H1 (cell line): Measurements from ENCODE around the gene DAND5. TPM values are rescaled to one million over a fixed set of nuclear protein-coding genes. Genes with fewer than 3 reads are reported as not detected.

Experiments
- CTCF ChIA-PET: fragments of 300-600 bp; sonication (Branson Sonifier 250); formaldehyde crosslinking; loops from one replicate; lab custom pipeline; 2021; ENCODE audit not compliant: partially characterized antibody; lab: Charles Lee
- POLR2A ChIA-PET: fragments of 300-600 bp; sonication (Branson Sonifier 250); formaldehyde crosslinking; loops from one replicate; lab custom pipeline; 2021; ENCODE audit warnings: inconsistent platforms; ENCODE audit not compliant: partially characterized antibody; lab: Charles Lee
- DNase-seq, 2 experiments: peaks; one replicate each; pipeline versions ENCODE4 v3.0.0 to v3.0.0-alpha.2; 2010 to 2022; ENCODE audit warnings: low spot score in 2 of 2, low read depth in 1 of 2, mixed read lengths in 1 of 2
- FAIRE-seq: peaks from 2 replicates; lab custom pipeline; 2011; peaks lifted over from hg19 to GRCh38; lab: Jason Lieb, UNC
- H2AFZ ChIP-seq: 2 replicates; pipeline ENCODE4 v1.8.1; 2012; ENCODE audit warnings: low read length, inconsistent platforms
- H2AK5ac ChIP-seq: 2 replicates; pipeline ENCODE4 v1.6.1; 2013; ENCODE audit warnings: low read depth, low read length
- H2BK120ac ChIP-seq: replicated peaks from 2 replicates; pipeline ENCODE3; 2013; ENCODE audit warnings: low read depth, low read length, inconsistent platforms
- H2BK12ac ChIP-seq: 2 replicates; pipeline ENCODE4 v1.6.1; 2013; ENCODE audit warnings: low read depth, low read length
- H2BK15ac ChIP-seq: 2 replicates; pipeline ENCODE4 v1.6.1; 2013; ENCODE audit warnings: low read length
- H2BK20ac ChIP-seq: 2 replicates; pipeline ENCODE4 v1.6.1; 2013; ENCODE audit warnings: low read length
- H2BK5ac ChIP-seq: 2 replicates; pipeline ENCODE4 v1.6.1; 2013; ENCODE audit warnings: low read depth, low read length
- H3K14ac ChIP-seq: 2 replicates; pipeline ENCODE4 v1.6.1; 2013; ENCODE audit warnings: inconsistent platforms; ENCODE audit not compliant: insufficient read length
- H3K18ac ChIP-seq: 2 replicates; pipeline ENCODE4 v1.6.1; 2013; ENCODE audit warnings: low read length; ENCODE audit errors: extremely low read depth
- H3K23ac ChIP-seq: 2 replicates; pipeline ENCODE4 v1.6.1; 2013; ENCODE audit warnings: inconsistent platforms; ENCODE audit not compliant: insufficient read length
- H3K23me2 ChIP-seq: 2 replicates; pipeline ENCODE4 v1.6.1; 2013; ENCODE audit warnings: low read depth, low read length
- H3K27ac ChIP-seq: 2 replicates; pipeline ENCODE4 v1.6.1; 2011; ENCODE audit warnings: low read depth, low read length, inconsistent platforms
- H3K27me3 ChIP-seq, 4 experiments: replicated peaks in 1 of 4; 1 replicate in 1 of 4; 2 replicates in 3 of 4; pipeline versions ENCODE4 v1.6.1 to v1.8.1; 2011 to 2013; ENCODE audit warnings: low read length in 3 of 4, mild to moderate bottlenecking in 3 of 4, inconsistent platforms in 2 of 4, mixed read lengths in 2 of 4, moderate library complexity in 1 of 4; ENCODE audit not compliant: control insufficient read depth in 3 of 4, insufficient read depth in 3 of 4; ENCODE audit errors: extremely low read depth in 1 of 4
- H3K36me3 ChIP-seq, 4 experiments: 2 replicates each; pipeline versions ENCODE4 v1.6.1 to v1.8.1; 2011 to 2013; ENCODE audit warnings: mild to moderate bottlenecking in 4 of 4, low read length in 3 of 4, moderate library complexity in 2 of 4, control low read depth in 1 of 4, inconsistent platforms in 1 of 4; ENCODE audit not compliant: insufficient read depth in 4 of 4, control insufficient read depth in 2 of 4
- H3K4ac ChIP-seq: replicated peaks from 2 replicates; pipeline ENCODE3; 2013; ENCODE audit warnings: low read length, low read depth, mixed read lengths, inconsistent platforms; ENCODE audit not compliant: insufficient read length
- H3K4me1 ChIP-seq, 4 experiments: replicated peaks in 1 of 4; 1 replicate in 1 of 4; 2 replicates in 3 of 4; pipeline versions ENCODE4 v1.6.1 to v1.8.1; 2011 to 2013; ENCODE audit warnings: low read length in 3 of 4, inconsistent platforms in 2 of 4, mixed read lengths in 1 of 4; ENCODE audit not compliant: insufficient read depth in 4 of 4, control insufficient read depth in 3 of 4
- H3K4me2 ChIP-seq, 2 experiments: 2 replicates each; pipeline versions ENCODE4 v1.6.1 to v1.8.1; 2011 to 2013; ENCODE audit warnings: low read depth in 2 of 2, low read length in 2 of 2, control low read depth in 1 of 2, inconsistent platforms in 1 of 2, mild to moderate bottlenecking in 1 of 2; ENCODE audit not compliant: insufficient read depth in 1 of 2
- H3K4me3 ChIP-seq, 4 experiments: fragments of 200-600, 300-600 bp in 1 of 4; sonication (generic), shearing (Covaris generic), sonication (Bioruptor Twin) in 1 of 4; 2 replicates each; pipeline versions ENCODE4 v1.5.1 to v1.8.1; 2011 to 2016; ENCODE audit warnings: low read length in 4 of 4, low read depth in 3 of 4, control low read depth in 2 of 4, inconsistent platforms in 2 of 4, mild to moderate bottlenecking in 2 of 4, mixed read lengths in 1 of 4, moderate library complexity in 1 of 4; ENCODE audit not compliant: insufficient read depth in 2 of 4; ENCODE audit errors: extremely low read depth in 1 of 4
- H3K56ac ChIP-seq: replicated peaks from 2 replicates; pipeline ENCODE3; 2013; ENCODE audit warnings: low read depth, mild to moderate bottlenecking, mixed read lengths, low read length, inconsistent platforms; ENCODE audit not compliant: insufficient read length
- H3K79me1 ChIP-seq: 2 replicates; pipeline ENCODE4 v1.6.1; 2013; ENCODE audit warnings: low read depth, low read length, control low read depth
- H3K79me2 ChIP-seq, 2 experiments: 2 replicates each; pipeline versions ENCODE4 v1.6.1 to v1.8.1; 2012 to 2013; ENCODE audit warnings: low read length in 2 of 2, mild to moderate bottlenecking in 2 of 2, inconsistent platforms in 1 of 2; ENCODE audit not compliant: insufficient read depth in 2 of 2, control insufficient read depth in 1 of 2
- H3K9ac ChIP-seq, 4 experiments: replicated peaks in 1 of 4; 1 replicate in 1 of 4; 2 replicates in 3 of 4; pipeline versions ENCODE4 v1.6.1 to v1.8.1; 2011 to 2013; ENCODE audit warnings: low read depth in 3 of 4, low read length in 3 of 4, control low read depth in 2 of 4, mild to moderate bottlenecking in 2 of 4, moderate library complexity in 2 of 4, inconsistent platforms in 1 of 4; ENCODE audit errors: extremely low read depth in 1 of 4
- H3K9me3 ChIP-seq, 2 experiments: 2 replicates each; pipeline versions ENCODE4 v1.6.1 to v1.8.1; 2012 to 2013; ENCODE audit warnings: mild to moderate bottlenecking in 2 of 2, moderate library complexity in 2 of 2, control low read depth in 1 of 2, inconsistent platforms in 1 of 2, low read depth in 1 of 2, low read length in 1 of 2, mixed read lengths in 1 of 2; ENCODE audit not compliant: insufficient read depth in 2 of 2
- H4K20me1 ChIP-seq, 2 experiments: replicated peaks in 1 of 2; 2 replicates each; pipeline versions ENCODE3 to v1.8.1; 2011 to 2013; ENCODE audit warnings: inconsistent platforms in 2 of 2, low read length in 2 of 2, mild to moderate bottlenecking in 1 of 2; ENCODE audit not compliant: insufficient read depth in 2 of 2, control insufficient read depth in 1 of 2
- H4K5ac ChIP-seq: 2 replicates; pipeline ENCODE4 v1.6.1; 2013; ENCODE audit warnings: low read length, low read depth, mixed read lengths, inconsistent platforms; ENCODE audit not compliant: insufficient read length
- H4K8ac ChIP-seq: 2 replicates; pipeline ENCODE4 v1.8.0; 2013; ENCODE audit warnings: mild to moderate bottlenecking, moderate library complexity, low read length, inconsistent platforms; ENCODE audit not compliant: insufficient read depth; ENCODE audit errors: extremely low read depth
- H4K91ac ChIP-seq: replicated peaks from 2 replicates; pipeline ENCODE3; 2013; ENCODE audit warnings: low read length, mixed read lengths, inconsistent platforms; ENCODE audit not compliant: insufficient read length
- HDAC6 ChIP-seq: IDR thresholded peaks from one replicate; pipeline ENCODE4 v1.7.1; 2012; ENCODE audit warnings: low read depth, mild to moderate bottlenecking, inconsistent platforms, low read length, moderate library complexity
- MAFK ChIP-seq: IDR thresholded peaks from 2 replicates; pipeline ENCODE4 v1.6.1; 2012; ENCODE audit warnings: low read depth, mild to moderate bottlenecking, improper control_type of control experiment, low read length
- SIX5 ChIP-seq: IDR thresholded peaks from 2 replicates; pipeline ENCODE4 v1.6.1; 2011; ENCODE audit warnings: mild to moderate bottlenecking, low read depth, low read length
- WGBS, 2 experiments: shearing (Covaris generic) in 1 of 2; methylation state at CpG; one replicate each; pipeline versions ENCODE4 v1.1.6 to v1.1.7; 2013 to 2015; ENCODE audit warnings: low lambda C conversion rate in 2 of 2, mixed read lengths in 2 of 2, inconsistent platforms in 1 of 2, low coverage in 1 of 2, missing lambda C conversion rate in 1 of 2; ENCODE audit not compliant: insufficient replicate concordance in 2 of 2, insufficient coverage in 1 of 2, insufficient read length in 1 of 2; ENCODE audit errors: extremely low coverage in 1 of 2, missing lambda C conversion rate in 1 of 2; 5-methylcytosine and 5-hydroxymethylcytosine counted together
- polyA plus RNA-seq, 7 experiments: library from polyadenylated mRNA; depleted of rRNA in 3 of 7; stranded (reverse) in 5 of 7; unstranded in 2 of 7; fragments of >200 nt in 5 of 7; fragments of 200-250 nt in 2 of 7; gene quantifications; 1 replicate in 5 of 7; 2 replicates in 1 of 7; 4 replicates in 1 of 7; pipeline versions ENCODE4 v1.2.1 to v1.2.3, GENCODE V29; 2011 to 2013; ENCODE audit warnings: missing spikeins in 2 of 7, mixed read lengths in 2 of 7
- total RNA-seq: library from RNA; stranded (reverse); fragmentation: NEBNext Ultra II Directional; extraction: Animal tissue kit (Norgen Biotek cat#: 25700); gene quantifications from 2 replicates; pipeline ENCODE4 v1.2.1, GENCODE V29; 2021

DAND5 gene
- total and polyA plus RNA-seq, 2 of the 8 experiments (the other 6 are each of a cell fraction or from before 2014, with no cell fraction given), result 0.14 to 0.17 TPM

- no peaks in the 10 kb centered on the region for H3K9me3 ChIP-seq
- no peak overlapping the region for H3K14ac ChIP-seq
- H2BK120ac ChIP-seq, result no peak overlapping the region
- no peak overlapping the region for H3K9ac ChIP-seq
- no peak overlapping the region for H2AFZ ChIP-seq
- FAIRE-seq (no peak), DNase-seq (no peak)
- no peak overlapping the region for H3K23ac ChIP-seq
- no peaks in the 10 kb centered on the region for H3K79me2 ChIP-seq
- H3K4ac ChIP-seq, result no peak overlapping the region
- H2BK20ac ChIP-seq, result no peak overlapping the region
- H3K27me3 ChIP-seq, result peaks cover 2 to 58% (median 52%) of the 10 kb centered on the region in 4 experiments
- TF ChIP-seq SIX5, result no peak
- TF ChIP-seq HDAC6, result no peak
- TF ChIP-seq MAFK, result no peak
- ChIA-PET CTCF (interaction anchor here (1.1 to 16.3 kb wide), 11 partner anchors 8 to 118 kb away, joined by 3 to 431 read pairs (median 5); partner anchors contain the start of gene DAND5), POLR2A (interaction anchor here (1.0 to 1.5 kb wide), 3 partner anchors 27 to 109 kb away, joined by 3 to 6 read pairs (median 4); no protein-coding TSS in a partner anchor)
- no peak overlapping the region for H3K18ac ChIP-seq
- peaks cover 26% of the 10 kb centered on the region for H3K23me2 ChIP-seq
- H3K27ac ChIP-seq, result no peak overlapping the region
- no peak overlapping the region for H3K56ac ChIP-seq
- H3K4me2 ChIP-seq, result no peak overlapping the region
- no peak overlapping the region for H4K91ac ChIP-seq
- no peak overlapping the region for H3K4me3 ChIP-seq
- H2BK5ac ChIP-seq, result no peak overlapping the region
- no peak overlapping the region for H4K5ac ChIP-seq
- H3K4me1 ChIP-seq, result peaks cover 0 to 13% (median 5%) of the 10 kb centered on the region in 4 experiments; a peak in 4 of 7 replicates
- H2AK5ac ChIP-seq, result peak overlapping the region; percentile 82; the same call in 1 of the 2 replicates
- H2BK12ac ChIP-seq, result no peak overlapping the region
- peaks cover 0 to 26% of the 10 kb centered on the region in 2 experiments for H4K20me1 ChIP-seq
- no peak overlapping the region for H2BK15ac ChIP-seq
- H3K79me1 ChIP-seq, result no peaks in the 10 kb centered on the region
- WGBS, 2 experiments, result 93% methylated on average over 12 of the region's 12 CpGs; no CpG with 5 or more reads in 1 of the 2 experiments
- no peaks in the 10 kb centered on the region for H3K36me3 ChIP-seq
- no peak overlapping the region for H4K8ac ChIP-seq
Observed at GRCh38 chr19:12986726-12987125, 17.4 kb downstream of the DAND5 start.
